PC-3 (cell line): Measurements from ENCODE around the gene VSTM4.

Experiments used
- EZH2 ChIP-seq: fragments of 300-600 bp; sonication (generic); IDR thresholded peaks from one replicate; pipeline ENCODE4 v1.6.1; 2017; ENCODE audit warnings: antibody characterized with exemption, mild to moderate bottlenecking, low read length; ENCODE audit not compliant: unreplicated experiment
- TF ChIP-seq, protein P1 (sequence below): fragments of 300-600 bp; sonication (generic); conservative IDR thresholded peaks from 2 replicates; pipeline ENCODE4 v1.5.1; 2017; ENCODE audit warnings: antibody characterized with exemption, low read depth, mild to moderate bottlenecking, low read length

DNA sequence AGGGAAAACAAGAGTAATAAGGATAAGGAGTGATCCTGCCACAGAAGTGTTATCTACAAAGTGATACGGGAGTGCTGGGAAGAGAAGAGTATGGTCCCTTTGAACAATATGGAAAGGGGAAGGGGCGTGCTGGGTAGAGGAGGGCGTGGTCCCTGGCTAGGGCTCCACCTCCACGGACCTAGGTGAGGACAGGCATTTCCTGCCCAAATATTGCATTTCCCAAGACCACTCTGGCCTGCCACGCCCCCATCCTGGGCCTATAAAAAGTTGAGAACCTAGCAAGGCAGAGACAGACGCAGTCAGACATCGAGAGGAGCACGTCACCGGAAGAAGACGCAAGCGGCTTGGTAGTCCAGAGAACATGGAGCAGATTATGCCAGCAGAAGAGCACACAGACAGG is 22.8 kb downstream of the VSTM4 start:
- TF ChIP-seq, protein P1, sequence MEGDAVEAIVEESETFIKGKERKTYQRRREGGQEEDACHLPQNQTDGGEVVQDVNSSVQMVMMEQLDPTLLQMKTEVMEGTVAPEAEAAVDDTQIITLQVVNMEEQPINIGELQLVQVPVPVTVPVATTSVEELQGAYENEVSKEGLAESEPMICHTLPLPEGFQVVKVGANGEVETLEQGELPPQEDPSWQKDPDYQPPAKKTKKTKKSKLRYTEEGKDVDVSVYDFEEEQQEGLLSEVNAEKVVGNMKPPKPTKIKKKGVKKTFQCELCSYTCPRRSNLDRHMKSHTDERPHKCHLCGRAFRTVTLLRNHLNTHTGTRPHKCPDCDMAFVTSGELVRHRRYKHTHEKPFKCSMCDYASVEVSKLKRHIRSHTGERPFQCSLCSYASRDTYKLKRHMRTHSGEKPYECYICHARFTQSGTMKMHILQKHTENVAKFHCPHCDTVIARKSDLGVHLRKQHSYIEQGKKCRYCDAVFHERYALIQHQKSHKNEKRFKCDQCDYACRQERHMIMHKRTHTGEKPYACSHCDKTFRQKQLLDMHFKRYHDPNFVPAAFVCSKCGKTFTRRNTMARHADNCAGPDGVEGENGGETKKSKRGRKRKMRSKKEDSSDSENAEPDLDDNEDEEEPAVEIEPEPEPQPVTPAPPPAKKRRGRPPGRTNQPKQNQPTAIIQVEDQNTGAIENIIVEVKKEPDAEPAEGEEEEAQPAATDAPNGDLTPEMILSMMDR: no peak
- no peak for TF ChIP-seq EZH2
